Smooth muscle cell (in vitro differentiated cells): ENCODE measurements around the gene TMCC2. TPM values are rescaled to one million over a fixed set of nuclear protein-coding genes. Genes with fewer than 3 reads are reported as not detected.

Experiments used
- DNase-seq: peaks from one replicate; lab custom pipeline; 2025; ENCODE audit not compliant: unreplicated experiment; lab: John Stamatoyannopoulos, UW
- H2AFZ ChIP-seq: fragments of 200-600 bp; sonication (generic); 2 replicates; pipeline ENCODE4 v1.6.0; 2016; ENCODE audit warnings: antibody characterized with exemption, low read depth, mild to moderate bottlenecking
- H3F3A ChIP-seq: fragments of 200-600 bp; sonication (generic); 2 replicates; pipeline ENCODE4 v1.6.0; 2017; ENCODE audit warnings: antibody characterized with exemption, low read depth
- H3K27ac ChIP-seq: fragments of 200-600 bp; sonication (generic); 2 replicates; pipeline ENCODE4 v1.5.1; 2016; ENCODE audit warnings: low read depth, mild to moderate bottlenecking
- H3K27me3 ChIP-seq: fragments of 200-600 bp; sonication (generic); 2 replicates; pipeline ENCODE4 v1.6.1; 2016; ENCODE audit warnings: low read depth, mild to moderate bottlenecking
- H3K36me3 ChIP-seq: fragments of 200-600 bp; sonication (generic); 2 replicates; pipeline ENCODE4 v1.5.1; 2016; ENCODE audit warnings: low read depth
- H3K4me1 ChIP-seq: fragments of 200-600 bp; sonication (generic); 2 replicates; pipeline ENCODE4 v1.5.1; 2016; ENCODE audit warnings: low read depth
- H3K4me2 ChIP-seq: fragments of 200-600 bp; sonication (generic); 2 replicates; pipeline ENCODE4 v1.6.0; 2016; ENCODE audit warnings: mild to moderate bottlenecking
- H3K4me3 ChIP-seq: fragments of 200-600 bp; sonication (generic); 2 replicates; pipeline ENCODE4 v1.5.1; 2016; ENCODE audit warnings: mild to moderate bottlenecking
- H3K79me2 ChIP-seq: fragments of 200-600 bp; sonication (generic); 2 replicates; pipeline ENCODE4 v1.6.0; 2016; ENCODE audit warnings: low read depth, mild to moderate bottlenecking
- H3K9ac ChIP-seq: fragments of 200-600 bp; sonication (generic); 2 replicates; pipeline ENCODE4 v1.6.0; 2016; ENCODE audit warnings: low read depth
- H3K9me3 ChIP-seq: fragments of 200-600 bp; sonication (generic); replicated peaks from 2 replicates; pipeline ENCODE4 v1.5.1; 2016; ENCODE audit warnings: low read depth
- H4K20me1 ChIP-seq: fragments of 200-600 bp; sonication (generic); 2 replicates; pipeline ENCODE4 v1.6.0; 2016; ENCODE audit warnings: low read depth
- WGBS: methylation state at CpG from one replicate; pipeline ENCODE4 v1.1.7; 2016; ENCODE audit warnings: low lambda C conversion rate; 5-methylcytosine and 5-hydroxymethylcytosine counted together
- polyA plus RNA-seq: library from polyadenylated mRNA; unstranded; fragments of >200 nt; fragmentation: Nextera tagmentation; extraction: Ambion mirVana; gene quantifications from 2 replicates; pipeline ENCODE4 v1.2.1, GENCODE V29; 2016
- total RNA-seq: library from RNA; depleted of rRNA; stranded (reverse); fragments of >200 nt; gene quantifications from 2 replicates; pipeline ENCODE4 v1.2.3, GENCODE V29; 2014
- TF ChIP-seq, protein P1 (sequence below): fragments of 200-600 bp; sonication (generic); IDR thresholded peaks from 2 replicates; pipeline ENCODE4 v1.5.1; 2017; ENCODE audit warnings: borderline replicate concordance, mild to moderate bottlenecking, antibody characterized with exemption; ENCODE audit not compliant: insufficient read depth, poor library complexity, severe bottlenecking

Gene TMCC2
- total and polyA plus RNA-seq, 2 experiments from 2014 or later, result 3.3 to 5.6 TPM

GRCh38 chr1:205205055-205205454 lies 22.7 kb upstream of the TMCC2 start:
- H3K9me3 ChIP-seq, result no peaks in the 10 kb centered on the region
- TF ChIP-seq, protein P1, sequence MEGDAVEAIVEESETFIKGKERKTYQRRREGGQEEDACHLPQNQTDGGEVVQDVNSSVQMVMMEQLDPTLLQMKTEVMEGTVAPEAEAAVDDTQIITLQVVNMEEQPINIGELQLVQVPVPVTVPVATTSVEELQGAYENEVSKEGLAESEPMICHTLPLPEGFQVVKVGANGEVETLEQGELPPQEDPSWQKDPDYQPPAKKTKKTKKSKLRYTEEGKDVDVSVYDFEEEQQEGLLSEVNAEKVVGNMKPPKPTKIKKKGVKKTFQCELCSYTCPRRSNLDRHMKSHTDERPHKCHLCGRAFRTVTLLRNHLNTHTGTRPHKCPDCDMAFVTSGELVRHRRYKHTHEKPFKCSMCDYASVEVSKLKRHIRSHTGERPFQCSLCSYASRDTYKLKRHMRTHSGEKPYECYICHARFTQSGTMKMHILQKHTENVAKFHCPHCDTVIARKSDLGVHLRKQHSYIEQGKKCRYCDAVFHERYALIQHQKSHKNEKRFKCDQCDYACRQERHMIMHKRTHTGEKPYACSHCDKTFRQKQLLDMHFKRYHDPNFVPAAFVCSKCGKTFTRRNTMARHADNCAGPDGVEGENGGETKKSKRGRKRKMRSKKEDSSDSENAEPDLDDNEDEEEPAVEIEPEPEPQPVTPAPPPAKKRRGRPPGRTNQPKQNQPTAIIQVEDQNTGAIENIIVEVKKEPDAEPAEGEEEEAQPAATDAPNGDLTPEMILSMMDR, result no peak
- peaks cover 63% of the 10 kb centered on the region for H3K79me2 ChIP-seq
- no peak overlapping the region for H3K4me3 ChIP-seq
- H3K27me3 ChIP-seq, result no peaks in the 10 kb centered on the region
- H3K36me3 ChIP-seq, result no peaks in the 10 kb centered on the region
- DNase-seq, result no peak
- no peak overlapping the region for H3K9ac ChIP-seq
- no peak overlapping the region for H3K4me2 ChIP-seq
- H3F3A ChIP-seq, result no peaks in the 10 kb centered on the region
- peaks cover 8% of the 10 kb centered on the region for H3K4me1 ChIP-seq
- peaks cover 74% of the 10 kb centered on the region for H4K20me1 ChIP-seq
- H2AFZ ChIP-seq, result no peak overlapping the region
- peak overlapping the region; percentile 48 for H3K27ac ChIP-seq

DNA sequence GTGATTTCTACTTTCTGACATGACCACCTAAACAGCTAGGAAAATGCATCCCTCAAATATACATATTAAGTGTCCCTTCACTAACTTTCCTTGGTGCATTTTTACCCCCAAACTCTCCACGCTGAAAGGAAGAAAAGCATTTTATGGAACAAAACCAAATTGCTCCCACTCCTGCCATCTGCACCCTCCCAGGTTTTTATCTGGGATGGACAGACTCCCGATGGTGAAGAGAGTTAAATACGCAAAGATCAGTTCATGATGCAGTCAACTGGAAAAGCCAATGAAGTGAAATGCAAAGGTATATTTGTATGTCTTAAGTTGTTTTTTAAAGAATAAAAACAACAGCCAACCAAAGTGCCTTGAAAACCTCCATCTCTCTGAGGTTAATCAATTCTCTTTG lies 18.9 kb upstream of the TMCC2 start:
- Histone ChIP-seq H3K9me3 (no peaks in the 10 kb centered on the region), H3K27ac (no peak overlapping the region), H3K36me3 (no peaks in the 10 kb centered on the region), H3K4me2 (no peak overlapping the region), H3K4me1 (peaks cover 8% of the 10 kb centered on the region), H2AFZ (no peak overlapping the region), H3K9ac (no peak overlapping the region), H3K27me3 (no peaks in the 10 kb centered on the region), H3F3A (no peaks in the 10 kb centered on the region), H4K20me1 (peaks cover 39% of the 10 kb centered on the region), H3K4me3 (no peak overlapping the region), H3K79me2 (peaks cover 53% of the 10 kb centered on the region)
- WGBS, result 94% methylated on average over 3 of the region's 3 CpGs
- TF ChIP-seq, protein P1, result no peak
- no peak for DNase-seq

- Histone ChIP-seq H4K20me1 (peaks cover 23% of the 10 kb centered on the region), H3K27me3 (peaks cover 8% of the 10 kb centered on the region), H3K79me2 (peaks cover 43% of the 10 kb centered on the region), H3K36me3 (no peaks in the 10 kb centered on the region), H3K9me3 (no peaks in the 10 kb centered on the region), H3K9ac (peak overlapping the region; percentile 76), H3K4me2 (peak overlapping the region; percentile 96), H3K27ac (peak overlapping the region; percentile 67), H3K4me1 (no peaks in the 10 kb centered on the region), H3F3A (no peaks in the 10 kb centered on the region), H2AFZ (peak overlapping the region; percentile 92), H3K4me3 (peak overlapping the region; percentile 94)
- TF ChIP-seq, protein P1, result no peak
- WGBS, result under 1% methylated on average over 17 of the region's 31 CpGs
- no peak for DNase-seq
Observed at GRCh38 chr1:205210756-205211168, 17.0 kb upstream of the TMCC2 start.

DNA sequence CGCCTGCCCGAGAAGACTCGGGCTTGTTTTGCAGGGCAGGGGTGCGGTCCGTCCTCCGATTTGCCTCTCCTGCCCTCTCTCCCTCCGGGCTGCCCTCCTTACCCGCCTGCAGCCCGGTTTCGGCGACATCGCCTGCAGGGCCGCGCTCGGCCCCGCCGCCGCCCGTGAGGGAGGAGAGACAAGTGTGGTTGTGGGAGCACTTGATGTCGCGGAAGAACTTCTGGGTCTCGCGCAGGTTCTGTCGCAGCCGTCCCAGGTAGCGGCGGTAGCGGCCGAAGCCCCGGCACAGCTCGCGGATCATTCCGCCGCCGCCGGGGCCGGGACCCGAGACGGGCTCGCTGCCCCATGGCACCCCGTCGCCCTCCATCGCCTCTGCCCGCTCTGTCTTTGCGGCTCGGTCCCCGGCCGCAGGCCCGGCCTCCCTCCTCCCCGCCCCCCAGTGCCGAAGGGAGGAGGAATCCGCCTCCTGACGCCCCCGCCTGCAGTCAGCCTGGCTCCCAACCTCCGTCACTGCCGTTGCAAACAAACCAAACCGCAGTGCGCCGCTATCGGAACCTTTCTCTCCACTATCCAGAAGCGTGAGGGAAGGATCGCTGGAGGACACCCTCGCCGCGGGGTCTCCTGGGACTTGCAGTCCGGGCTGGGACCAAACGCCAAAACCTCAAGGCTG lies 16.4 kb upstream of the TMCC2 start, which contains the start of gene DSTYK:
DSTYK (minus strand) TSS at position 534 of the 670 bp plus-strand sequence; CDS start at position 367, 167 bp downstream.
- peak within 1 kb of the TSS; percentile 76 for H3K9ac ChIP-seq
- H3K27me3 ChIP-seq, result peaks cover 8% of the 10 kb centered on the region
- TF ChIP-seq, protein P1, result no peak
- H4K20me1 ChIP-seq, result peaks cover 20% of the 10 kb centered on the region
- H3K4me1 ChIP-seq, result no peaks in the 10 kb centered on the region
- DNase-seq, result peak; percentile 75
- peak within 1 kb of the TSS; percentile 92 for H2AFZ ChIP-seq
- no peaks in the 10 kb centered on the region for H3K9me3 ChIP-seq
- H3F3A ChIP-seq, result no peaks in the 10 kb centered on the region
- peak within 1 kb of the TSS; percentile 96 for H3K4me2 ChIP-seq
- H3K27ac ChIP-seq, result peak within 1 kb of the TSS; percentile 67
- peak within 1 kb of the TSS; percentile 94 for H3K4me3 ChIP-seq
- H3K36me3 ChIP-seq, result no peaks in the 10 kb centered on the region
- peaks cover 40% of the 10 kb centered on the region for H3K79me2 ChIP-seq
- 1% methylated on average over 50 of the region's 67 CpGs for WGBS
